Measurements from ENCODE around the gene SPRY2. TPM values are rescaled to one million over a fixed set of nuclear protein-coding genes. Genes with fewer than 3 reads are reported as not detected.

The SPRY2 gene
- total and polyA plus RNA-seq, 2 of the 8 experiments (the other 6 are each of a cell fraction or from before 2014, with no cell fraction given): 37.7 to 37.9 TPM

- H3K27ac ChIP-seq (ENCODE audit: low read depth, low read length): no peak overlapping the region
- H3K9me3 ChIP-seq (ENCODE audit: insufficient read depth in 2 of 2, low read depth in 1 of 2, low read length in 1 of 2): no peaks in the 10 kb centered on the region
- 77% methylated on average over 2 of the region's 2 CpGs; no CpG with 5 or more reads in 1 of the 2 experiments for WGBS, 2 experiments (ENCODE audit: extremely low coverage in 1 of 2, insufficient coverage in 1 of 2, insufficient read length in 1 of 2, insufficient replicate concordance in 2 of 2, low coverage in 1 of 2, low lambda C conversion rate in 2 of 2, missing lambda C conversion rate in 1 of 2)
- FAIRE-seq (no peak), DNase-seq (ENCODE audit: low read depth in 1 of 2, low spot score in 2 of 2) (no peak)
- H3K79me1 ChIP-seq (ENCODE audit: low read depth, low read length): no peaks in the 10 kb centered on the region
- no peak overlapping the region for H3K14ac ChIP-seq (ENCODE audit: insufficient read length)
- H2BK12ac ChIP-seq (ENCODE audit: low read depth, low read length): no peak overlapping the region
- ChIA-PET CTCF (ENCODE audit: partially characterized antibody) (interaction anchor here (0.5 to 5.0 kb wide), 5 partner anchors 18 to 373 kb away, joined by 3 to 61 read pairs (median 4); partner anchors contain the start of gene SPRY2), POLR2A (ENCODE audit: partially characterized antibody) (no interaction called here)
- no peak overlapping the region for H2AFZ ChIP-seq (ENCODE audit: low read length)
- H2BK15ac ChIP-seq (ENCODE audit: low read length): no peak overlapping the region
- no peak overlapping the region for H2BK20ac ChIP-seq (ENCODE audit: low read length)
- H3K4me1 ChIP-seq (replicated peaks in 1 of 4; ENCODE audit: control insufficient read depth in 3 of 4, insufficient read depth in 4 of 4, low read length in 3 of 4): peaks cover 0 to 9% (median 5%) of the 10 kb centered on the region in 4 experiments; a peak in 5 of 7 replicates
- H3K4ac ChIP-seq (replicated peaks; ENCODE audit: insufficient read length, low read depth, low read length): no peak overlapping the region
- H4K20me1 ChIP-seq (replicated peaks in 1 of 2; ENCODE audit: control insufficient read depth in 1 of 2, insufficient read depth in 2 of 2, low read length in 2 of 2): no peaks in the 10 kb centered on the region
- no peaks in the 10 kb centered on the region for H3K27me3 ChIP-seq (replicated peaks in 1 of 4; ENCODE audit: control insufficient read depth in 3 of 4, extremely low read depth in 1 of 4, insufficient read depth in 3 of 4, low read length in 3 of 4)
- no peak overlapping the region for H4K5ac ChIP-seq (ENCODE audit: insufficient read length, low read depth, low read length)
- no peak overlapping the region for H2BK120ac ChIP-seq (replicated peaks; ENCODE audit: low read depth, low read length)
- H4K91ac ChIP-seq (replicated peaks; ENCODE audit: insufficient read length, low read length): no peak overlapping the region
- TF ChIP-seq POU5F1 (IDR thresholded peaks at IDR 0.05; ENCODE audit: low read depth, low read length) (no peak), GABPA (IDR thresholded peaks at IDR 0.05; ENCODE audit: borderline replicate concordance, insufficient read depth, low read length) (no peak), KDM5A (IDR thresholded peaks at IDR 0.05; ENCODE audit: low read length) (no peak), ASH2L (IDR thresholded peaks at IDR 0.05; ENCODE audit: low read length) (no peak), CBX8 (IDR thresholded peaks at IDR 0.05; ENCODE audit: borderline replicate concordance, low read depth, low read length) (no peak)
- no peak overlapping the region for H3K56ac ChIP-seq (replicated peaks; ENCODE audit: insufficient read length, low read depth, low read length)
- no peak overlapping the region for H3K18ac ChIP-seq (ENCODE audit: extremely low read depth, low read length)
- no peak overlapping the region for H3K9ac ChIP-seq (replicated peaks in 1 of 4; ENCODE audit: extremely low read depth in 1 of 4, low read depth in 3 of 4, low read length in 3 of 4)
- H3K79me2 ChIP-seq (ENCODE audit: control insufficient read depth in 1 of 2, insufficient read depth in 2 of 2, low read length in 2 of 2): no peaks in the 10 kb centered on the region
- no peaks in the 10 kb centered on the region for H3K36me3 ChIP-seq (ENCODE audit: control insufficient read depth in 2 of 4, insufficient read depth in 4 of 4, low read length in 3 of 4)
- no peak overlapping the region for H3K4me2 ChIP-seq (ENCODE audit: insufficient read depth in 1 of 2, low read depth in 2 of 2, low read length in 2 of 2)
- no peak overlapping the region for H3K23ac ChIP-seq (ENCODE audit: insufficient read length)
- H3K4me3 ChIP-seq (ENCODE audit: extremely low read depth in 1 of 4, insufficient read depth in 2 of 4, low read depth in 3 of 4, low read length in 4 of 4): no peak overlapping the region
- H4K8ac ChIP-seq (ENCODE audit: extremely low read depth, insufficient read depth, low read length): no peak overlapping the region
- H3K23me2 ChIP-seq (ENCODE audit: low read depth, low read length): peaks cover 2% of the 10 kb centered on the region; the same call in 1 of the 2 replicates
- H2BK5ac ChIP-seq (ENCODE audit: low read depth, low read length): no peak overlapping the region
- H2AK5ac ChIP-seq (ENCODE audit: low read depth, low read length): no peak overlapping the region
These were observed 20.4 kb upstream of the SPRY2 start for GRCh38 chr13:80361298-80361697.

Data from H1 (cell line).